Mesenchymal stem cell (in vitro differentiated cells and primary cell): ENCODE results near the gene PCGF1.

Experiments used
- DNase-seq: peaks from one replicate; pipeline ENCODE4 v3.0.0-alpha.2; 2013
- H2AFZ ChIP-seq: one replicate; pipeline ENCODE4 v1.6.1; 2013; ENCODE audit warnings: low read depth, mild to moderate bottlenecking, control low read depth, inconsistent platforms, low read length, moderate library complexity
- H2AK5ac ChIP-seq: 2 replicates; pipeline ENCODE4 v1.6.1; 2013; ENCODE audit warnings: low read length, moderate library complexity, mild to moderate bottlenecking, inconsistent platforms; ENCODE audit not compliant: severe bottlenecking
- H2BK120ac ChIP-seq: one replicate; pipeline ENCODE4 v1.6.1; 2013; ENCODE audit warnings: low read depth, mild to moderate bottlenecking, inconsistent platforms, low read length, moderate library complexity
- H2BK12ac ChIP-seq, 2 experiments: one replicate each; pipeline ENCODE4 v1.6.1; 2013; ENCODE audit warnings: inconsistent platforms in 2 of 2, low read length in 2 of 2, mild to moderate bottlenecking in 2 of 2, moderate library complexity in 2 of 2, control low read depth in 1 of 2
- H2BK15ac ChIP-seq: one replicate; pipeline ENCODE4 v1.6.1; 2013; ENCODE audit warnings: mild to moderate bottlenecking, low read depth, inconsistent platforms; ENCODE audit not compliant: poor library complexity, severe bottlenecking
- H2BK5ac ChIP-seq: 2 replicates; pipeline ENCODE4 v1.6.1; 2013; ENCODE audit warnings: low read depth, mild to moderate bottlenecking, low read length, control low read depth, inconsistent platforms; ENCODE audit not compliant: poor library complexity, severe bottlenecking
- H3K14ac ChIP-seq, 2 experiments: one replicate each; pipeline ENCODE4 v1.6.1; 2013; ENCODE audit warnings: inconsistent platforms in 2 of 2, low read length in 2 of 2, control low read depth in 1 of 2, mild to moderate bottlenecking in 1 of 2, moderate library complexity in 1 of 2
- H3K18ac ChIP-seq, 2 experiments: one replicate each; pipeline ENCODE4 v1.6.1; 2013; ENCODE audit warnings: inconsistent platforms in 2 of 2, low read length in 2 of 2, control low read depth in 1 of 2, low read depth in 1 of 2, mild to moderate bottlenecking in 1 of 2
- H3K23ac ChIP-seq, 2 experiments: one replicate each; pipeline ENCODE4 v1.6.1; 2013; ENCODE audit warnings: inconsistent platforms in 2 of 2, low read length in 2 of 2, mild to moderate bottlenecking in 2 of 2, moderate library complexity in 2 of 2, control low read depth in 1 of 2
- H3K27ac ChIP-seq: 2 replicates; pipeline ENCODE4 v1.5.1; 2013; ENCODE audit warnings: mild to moderate bottlenecking, moderate library complexity, low read length, control low read depth, inconsistent platforms; ENCODE audit not compliant: poor library complexity, severe bottlenecking
- H3K27me3 ChIP-seq, 2 experiments: 2 replicates each; pipeline versions ENCODE4 v1.6.1 to v1.7.0; 2013; ENCODE audit warnings: low read length in 2 of 2, mild to moderate bottlenecking in 2 of 2, moderate library complexity in 2 of 2, control low read depth in 1 of 2, inconsistent platforms in 1 of 2; ENCODE audit not compliant: control insufficient read depth in 1 of 2, insufficient read depth in 1 of 2
- H3K36me3 ChIP-seq, 2 experiments: 2 replicates each; pipeline versions ENCODE4 v1.6.1 to v1.7.0; 2013; ENCODE audit warnings: low read length in 2 of 2, control low read depth in 1 of 2, inconsistent platforms in 1 of 2, low read depth in 1 of 2, mild to moderate bottlenecking in 1 of 2; ENCODE audit not compliant: insufficient read depth in 2 of 2, control insufficient read depth in 1 of 2
- H3K4ac ChIP-seq, 2 experiments: one replicate each; pipeline ENCODE4 v1.6.1; 2013; ENCODE audit warnings: inconsistent platforms in 2 of 2, low read length in 2 of 2, mild to moderate bottlenecking in 2 of 2, moderate library complexity in 2 of 2, control low read depth in 1 of 2, low read depth in 1 of 2
- H3K4me1 ChIP-seq: 2 replicates; pipeline ENCODE4 v1.6.1; 2013; ENCODE audit warnings: low read depth, low read length, control low read depth; ENCODE audit not compliant: control insufficient read depth, insufficient read depth
- H3K4me2 ChIP-seq: 2 replicates; pipeline ENCODE4 v1.6.1; 2013; ENCODE audit warnings: low read length, mild to moderate bottlenecking, inconsistent platforms; ENCODE audit not compliant: poor library complexity, severe bottlenecking
- H3K4me3 ChIP-seq, 2 experiments: 2 replicates each; pipeline versions ENCODE4 v1.5.1 to v1.7.0; 2013; ENCODE audit warnings: low read length in 2 of 2, mild to moderate bottlenecking in 2 of 2, control low read depth in 1 of 2, low read depth in 1 of 2; ENCODE audit not compliant: insufficient read depth in 1 of 2
- H3K79me1 ChIP-seq: replicated peaks from 2 replicates; pipeline ENCODE4 v1.6.1; 2013; ENCODE audit warnings: mild to moderate bottlenecking, control low read depth, low read length, inconsistent platforms; ENCODE audit not compliant: poor library complexity, severe bottlenecking
- H3K9ac ChIP-seq: 2 replicates; pipeline ENCODE4 v1.7.0; 2013; ENCODE audit warnings: mild to moderate bottlenecking, low read length, moderate library complexity
- H3K9me3 ChIP-seq: 2 replicates; pipeline ENCODE4 v1.7.0; 2013; ENCODE audit warnings: mild to moderate bottlenecking, low read length; ENCODE audit not compliant: control insufficient read depth
- H4K8ac ChIP-seq: one replicate; pipeline ENCODE4 v1.6.1; 2013; ENCODE audit warnings: inconsistent platforms, mild to moderate bottlenecking, low read length, moderate library complexity
- H4K91ac ChIP-seq: one replicate; pipeline ENCODE4 v1.6.1; 2013; ENCODE audit warnings: mild to moderate bottlenecking, low read length, inconsistent platforms
- WGBS: methylation state at CpG from one replicate; pipeline ENCODE4 v1.1.7; 2013; ENCODE audit warnings: mixed read lengths; 5-methylcytosine and 5-hydroxymethylcytosine counted together

The PCGF1 gene

GRCh38 chr2:74458938-74459363, 48.5 kb downstream of the PCGF1 start:
- H3K9ac ChIP-seq, result peak overlapping the region; percentile 96
- H2BK15ac ChIP-seq, result no peak overlapping the region
- peak overlapping the region; percentile 90 for H2AK5ac ChIP-seq
- peak overlapping the region; percentile 64 to 94 for H3K4ac ChIP-seq
- peak overlapping the region; percentile 72 to 99 for H3K4me3 ChIP-seq
- WGBS, result 0% methylated on average over 4 of the region's 10 CpGs
- peak overlapping the region; percentile 57 for H3K4me2 ChIP-seq
- H2BK12ac ChIP-seq, result peak overlapping the region in 1 of 2 experiments; percentile 10
- peak overlapping the region; percentile 88 for H4K91ac ChIP-seq
- H2AFZ ChIP-seq, result no peak overlapping the region
- peaks cover 27 to 36% of the 10 kb centered on the region in 2 experiments for H3K36me3 ChIP-seq
- no peaks in the 10 kb centered on the region for H3K27me3 ChIP-seq
- H3K27ac ChIP-seq, result peak overlapping the region; percentile 55
- no peak overlapping the region for H2BK5ac ChIP-seq
- peak overlapping the region; percentile 16 for H4K8ac ChIP-seq
- H3K79me1 ChIP-seq, result peaks cover 43% of the 10 kb centered on the region
- H2BK120ac ChIP-seq, result no peak overlapping the region
- H3K4me1 ChIP-seq, result peaks cover 13% of the 10 kb centered on the region
- peak overlapping the region in 1 of 2 experiments; percentile 35 for H3K23ac ChIP-seq
- H3K18ac ChIP-seq, result peak overlapping the region; percentile 67 to 76
- DNase-seq, result peak; percentile 46
- H3K14ac ChIP-seq, result peak overlapping the region in 1 of 2 experiments; percentile 53
- H3K9me3 ChIP-seq, result no peaks in the 10 kb centered on the region

GRCh38 chr2:74458132-74458937, 49.2 kb downstream of the PCGF1 start, which contains the start of gene WBP1:
TSS of gene WBP1 (plus strand) at chr2:74458438. CDS start at chr2:74458603, 165 bp downstream.
- Histone ChIP-seq H3K4ac (peak within 1 kb of the TSS; percentile 84 to 94), H2AK5ac (peak within 1 kb of the TSS; percentile 90), H3K4me1 (peaks cover 13% of the 10 kb centered on the region), H2BK15ac (peak within 1 kb of the TSS; percentile 82), H3K27ac (peak within 1 kb of the TSS; percentile 93), H2AFZ (peak within 1 kb of the TSS; percentile 44), H3K4me3 (peak within 1 kb of the TSS; percentile 72 to 99), H2BK12ac (peak within 1 kb of the TSS in 1 of 2 experiments; percentile 10), H3K36me3 (peaks cover 27 to 36% of the 10 kb centered on the region in 2 experiments), H3K23ac (peak within 1 kb of the TSS in 1 of 2 experiments; percentile 35), H2BK120ac (peak within 1 kb of the TSS; percentile 71), H3K18ac (peak within 1 kb of the TSS; percentile 70 to 76), H3K9ac (peak within 1 kb of the TSS; percentile 96), H3K27me3 (no peaks in the 10 kb centered on the region), H4K91ac (peak within 1 kb of the TSS; percentile 88), H3K9me3 (no peaks in the 10 kb centered on the region), H3K14ac (peak within 1 kb of the TSS in 1 of 2 experiments; percentile 53), H3K4me2 (peak within 1 kb of the TSS; percentile 87), H2BK5ac (peak within 1 kb of the TSS; percentile 89), H3K79me1 (peaks cover 43% of the 10 kb centered on the region), H4K8ac (peak within 1 kb of the TSS; percentile 95)
- DNase-seq, result peak; percentile 100
- WGBS, result under 1% methylated on average over 27 of the region's 38 CpGs

GRCh38 chr2:74457549-74458131, 49.9 kb downstream of the PCGF1 start:
- Histone ChIP-seq H4K8ac (peak overlapping the region; percentile 63), H3K9ac (peak overlapping the region; percentile 92), H2BK15ac (peak overlapping the region; percentile 82), H3K14ac (peak overlapping the region in 1 of 2 experiments; percentile 30), H3K27ac (peak overlapping the region; percentile 93), H3K23ac (no peak overlapping the region), H3K36me3 (peaks cover 20 to 29% of the 10 kb centered on the region in 2 experiments), H4K91ac (peak overlapping the region; percentile 36), H3K79me1 (peaks cover 36% of the 10 kb centered on the region), H2BK120ac (peak overlapping the region; percentile 71), H2AK5ac (no peak overlapping the region), H2BK5ac (peak overlapping the region; percentile 89), H2BK12ac (no peak overlapping the region), H3K4me2 (peak overlapping the region; percentile 87), H3K9me3 (no peaks in the 10 kb centered on the region), H3K4me3 (peak overlapping the region; percentile 57 to 87), H3K4ac (peak overlapping the region; percentile 77 to 84), H3K18ac (peak overlapping the region; percentile 60 to 70), H3K4me1 (peaks cover 11% of the 10 kb centered on the region), H2AFZ (peak overlapping the region; percentile 44), H3K27me3 (no peaks in the 10 kb centered on the region)
- peak; percentile 60 for DNase-seq
- under 1% methylated on average over 39 of the region's 46 CpGs for WGBS

GRCh38 chr2:74457129-74457548, 50.4 kb downstream of the PCGF1 start:
- H4K8ac ChIP-seq, result peak overlapping the region; percentile 95
- H3K9me3 ChIP-seq, result no peaks in the 10 kb centered on the region
- WGBS, result under 1% methylated on average over 18 of the region's 27 CpGs
- DNase-seq, result no peak
- peak overlapping the region; percentile 41 to 76 for H3K18ac ChIP-seq
- H3K4me2 ChIP-seq, result peak overlapping the region; percentile 87
- peaks cover 32% of the 10 kb centered on the region for H3K79me1 ChIP-seq
- H3K27ac ChIP-seq, result peak overlapping the region; percentile 75
- H3K23ac ChIP-seq, result peak overlapping the region in 1 of 2 experiments; percentile 34
- peak overlapping the region; percentile 56 to 79 for H3K4ac ChIP-seq
- H2AFZ ChIP-seq, result peak overlapping the region; percentile 33
- no peak overlapping the region for H3K14ac ChIP-seq
- peak overlapping the region; percentile 57 to 87 for H3K4me3 ChIP-seq
- peak overlapping the region; percentile 71 for H2BK120ac ChIP-seq
- no peaks in the 10 kb centered on the region for H3K27me3 ChIP-seq
- peak overlapping the region; percentile 50 for H2BK5ac ChIP-seq
- H2AK5ac ChIP-seq, result no peak overlapping the region
- H3K36me3 ChIP-seq, result peaks cover 15 to 24% of the 10 kb centered on the region in 2 experiments
- H3K4me1 ChIP-seq, result peaks cover 11% of the 10 kb centered on the region
- no peak overlapping the region for H4K91ac ChIP-seq
- no peak overlapping the region for H2BK12ac ChIP-seq
- H2BK15ac ChIP-seq, result peak overlapping the region; percentile 52
- peak overlapping the region; percentile 80 for H3K9ac ChIP-seq
